IPS-NIHi7 (cell line): ENCODE results near the gene MUC12.
"Not testable (repeated sequence)": the region's sequence is repeated elsewhere in the genome, so short reads cannot be mapped to it uniquely, and the experiment has no call there.

Experiments
- DNase-seq: peaks from one replicate; pipeline ENCODE4 v3.0.0; 2012; ENCODE audit warnings: mixed read lengths; ENCODE audit errors: extremely low spot score

The MUC12 gene

DNA sequence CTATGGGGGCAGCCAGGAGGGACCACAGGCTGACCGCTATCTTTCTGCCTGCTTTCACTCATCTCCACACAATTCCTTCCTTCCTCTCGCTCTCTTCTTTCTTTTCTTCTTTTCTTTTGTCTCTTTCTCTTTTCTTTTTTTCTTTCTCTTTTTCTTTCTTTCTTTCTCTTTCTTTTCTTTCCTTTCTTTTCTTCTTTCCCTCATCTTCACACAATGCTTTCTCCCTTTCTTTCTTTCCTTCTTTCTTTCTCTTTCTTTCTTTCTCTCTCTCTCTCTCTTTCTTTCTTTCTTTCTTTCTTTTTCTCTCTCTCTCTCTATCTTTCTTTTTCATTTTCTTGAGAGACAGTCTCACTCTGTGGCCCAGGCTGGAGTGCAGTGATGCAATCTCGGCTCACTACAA lies 6.8 kb upstream of the MUC12 start:
- DNase-seq, result no peak

GRCh38 chr7:100963386-100963785 lies 6.0 kb upstream of the MUC12 start:
- DNase-seq, result no peak

DNA sequence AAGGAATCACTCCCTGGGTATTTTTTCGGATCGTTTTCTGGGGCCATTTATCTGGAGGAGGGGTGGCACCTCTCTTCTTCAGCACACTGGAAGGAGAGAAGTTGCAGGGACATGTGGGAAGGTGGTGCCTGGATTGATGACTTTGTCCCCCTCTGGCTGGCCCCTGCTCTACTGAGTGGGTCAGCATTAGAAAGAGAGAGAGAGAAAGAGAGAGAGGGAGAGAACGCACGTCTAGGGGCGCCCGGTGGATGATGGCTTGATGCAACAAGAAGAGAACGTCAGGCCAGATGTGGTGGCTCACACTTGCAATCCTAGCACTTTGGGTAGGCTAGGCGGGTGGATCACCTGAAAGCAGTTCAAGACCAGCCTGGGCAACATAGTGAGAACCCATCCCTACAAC lies 5.5 kb upstream of the MUC12 start:
- no peak for DNase-seq

DNA sequence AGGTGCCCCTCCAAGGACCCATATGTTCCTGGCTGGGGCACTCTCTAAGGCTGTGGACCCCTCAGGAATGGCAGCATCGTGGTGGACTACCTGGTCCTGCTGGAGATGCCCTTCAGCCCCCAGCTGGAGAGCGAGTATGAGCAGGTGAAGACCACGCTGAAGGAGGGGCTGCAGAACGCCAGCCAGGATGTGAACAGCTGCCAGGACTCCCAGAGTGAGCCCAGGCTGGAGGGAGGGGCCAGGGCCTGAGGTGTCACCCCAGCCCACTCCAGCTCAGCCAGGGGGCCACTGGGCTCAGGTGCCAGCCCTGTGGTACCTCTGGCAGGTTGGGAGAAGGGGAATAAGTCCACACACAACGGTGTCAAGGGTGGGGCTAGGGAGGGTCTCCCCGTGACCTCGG lies 4.7 kb upstream of the MUC12 start:
- DNase-seq, result peak; percentile 52

- DNase-seq, result peak; percentile 73
Observed at GRCh38 chr7:100965045-100965722, 4.2 kb upstream of the MUC12 start.

DNA sequence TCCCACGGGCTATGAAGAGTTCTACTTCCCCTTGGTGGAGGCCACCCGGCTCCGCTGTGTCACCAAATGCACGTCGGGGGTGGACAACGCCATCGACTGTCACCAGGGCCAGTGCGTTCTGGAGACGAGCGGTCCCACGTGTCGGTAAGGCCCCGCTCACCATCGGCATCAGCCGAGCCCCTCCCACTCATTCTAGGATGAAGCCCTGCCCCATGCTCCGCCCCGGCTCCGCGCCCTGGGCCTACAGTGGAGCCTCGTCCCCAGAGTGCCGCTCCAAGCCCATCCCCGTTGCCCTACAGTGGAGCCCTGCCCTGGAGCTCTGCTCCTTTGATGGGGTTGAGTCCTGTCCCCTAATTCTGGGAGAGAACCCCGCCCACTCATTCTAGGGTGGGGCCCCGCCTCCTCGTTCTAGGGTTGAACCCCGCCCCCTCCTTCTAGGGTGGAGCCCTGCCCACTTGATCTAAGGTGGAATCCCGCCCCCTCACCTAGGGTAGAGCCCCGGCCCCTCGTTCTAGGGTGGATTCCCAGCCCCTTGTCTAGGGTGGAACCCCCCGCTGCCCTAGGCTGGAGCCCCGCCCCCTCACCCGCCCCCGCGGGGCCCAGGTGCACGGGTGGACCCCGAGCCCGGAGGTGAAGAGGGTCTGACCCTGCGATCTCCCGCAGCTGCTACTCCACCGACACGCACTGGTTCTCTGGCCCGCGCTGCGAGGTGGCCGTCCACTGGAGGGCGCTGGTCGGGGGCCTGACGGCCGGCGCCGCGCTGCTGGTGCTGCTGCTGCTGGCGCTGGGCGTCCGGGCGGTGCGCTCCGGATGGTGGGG lies 3.4 kb upstream of the MUC12 start:
- DNase-seq, result peak; percentile 100

DNA sequence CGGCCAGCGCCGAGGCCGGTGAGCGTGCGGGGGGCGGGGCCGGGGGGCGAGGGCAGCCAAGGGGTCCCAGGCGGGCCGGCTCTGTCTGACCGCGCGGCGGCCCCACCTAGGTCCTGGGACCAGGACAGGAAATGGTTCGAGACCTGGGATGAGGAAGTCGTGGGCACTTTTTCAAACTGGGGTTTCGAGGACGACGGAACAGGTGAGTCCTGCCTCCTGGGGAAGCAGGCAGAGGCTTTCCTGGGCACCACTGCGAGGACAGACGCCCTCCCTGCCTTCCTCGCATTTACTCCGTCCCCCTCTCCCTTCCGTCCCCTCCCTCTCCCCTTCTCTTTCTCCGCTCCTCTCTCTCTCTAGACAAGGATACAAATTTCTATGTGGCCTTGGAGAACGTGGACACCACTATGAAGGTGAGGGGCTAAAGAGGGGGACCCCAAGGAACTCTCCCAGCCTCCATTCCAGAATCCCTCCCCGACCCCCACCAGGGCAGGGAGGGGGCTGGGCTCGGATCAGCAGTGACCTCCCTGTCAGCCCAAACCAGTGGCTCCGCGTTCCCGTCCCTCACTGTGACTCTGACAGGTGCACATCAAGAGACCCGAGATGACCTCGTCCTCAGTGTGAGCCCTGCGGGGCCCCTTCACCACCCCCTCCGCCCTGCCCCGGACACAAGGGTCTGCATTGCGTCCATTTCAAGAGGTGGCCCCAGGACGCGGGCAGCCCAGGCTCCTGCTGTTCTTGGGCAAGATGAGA lies 2.6 kb upstream of the MUC12 start:
- peak; percentile 60 for DNase-seq

DNA sequence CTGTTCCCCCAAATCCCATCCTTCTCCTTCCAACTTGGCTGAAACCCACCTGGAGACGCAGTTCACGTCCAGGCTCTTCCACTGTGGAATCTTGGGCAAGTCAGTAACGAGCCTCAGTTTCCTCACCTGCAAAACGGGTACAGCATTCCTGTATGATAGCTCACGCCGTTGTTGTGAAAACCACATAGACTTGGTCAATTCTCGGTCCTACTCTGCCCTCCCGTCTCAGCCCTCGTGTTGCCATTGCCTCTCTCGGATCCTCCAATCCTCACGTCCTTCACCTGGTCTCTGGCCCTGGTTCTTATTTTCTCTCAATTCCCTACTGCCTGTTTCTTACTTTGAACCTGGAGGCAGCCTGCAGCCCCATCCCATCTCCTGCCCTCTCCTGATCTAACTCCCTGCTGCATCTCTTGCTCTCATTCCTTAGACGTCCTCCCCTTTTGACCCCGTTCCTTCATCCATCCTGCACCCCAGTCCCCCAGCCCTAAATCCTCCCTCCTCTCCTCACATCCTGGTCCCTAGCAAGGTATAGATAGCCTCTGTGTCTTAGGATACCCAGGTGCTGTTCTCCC lies 2.0 kb upstream of the MUC12 start:
- DNase-seq, result peak; percentile 44

GRCh38 chr7:100968031-100968430 lies 1.3 kb upstream of the MUC12 start:
- peak; percentile 35 for DNase-seq

DNA sequence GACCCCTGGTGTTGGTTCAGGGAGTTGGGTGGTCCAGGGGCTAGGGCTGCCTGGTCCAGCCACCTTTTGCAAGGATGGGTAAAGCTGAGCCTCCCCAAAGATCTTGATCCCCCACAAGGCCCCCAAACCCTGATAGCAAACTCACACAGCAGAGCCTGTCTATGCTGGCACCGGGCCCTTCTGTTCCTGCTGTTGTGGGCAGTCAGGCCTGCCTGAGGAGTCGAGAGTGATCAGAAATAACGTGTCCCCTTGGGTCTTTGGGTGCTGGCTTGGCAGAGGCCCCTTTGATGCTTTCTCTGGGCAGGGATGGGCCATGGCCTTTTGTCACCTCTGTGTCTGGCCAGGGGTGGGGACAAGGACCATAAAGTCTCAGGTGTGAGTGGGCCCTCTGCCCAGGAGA lies 715 bp upstream of the MUC12 start:
- no peak for DNase-seq

DNA sequence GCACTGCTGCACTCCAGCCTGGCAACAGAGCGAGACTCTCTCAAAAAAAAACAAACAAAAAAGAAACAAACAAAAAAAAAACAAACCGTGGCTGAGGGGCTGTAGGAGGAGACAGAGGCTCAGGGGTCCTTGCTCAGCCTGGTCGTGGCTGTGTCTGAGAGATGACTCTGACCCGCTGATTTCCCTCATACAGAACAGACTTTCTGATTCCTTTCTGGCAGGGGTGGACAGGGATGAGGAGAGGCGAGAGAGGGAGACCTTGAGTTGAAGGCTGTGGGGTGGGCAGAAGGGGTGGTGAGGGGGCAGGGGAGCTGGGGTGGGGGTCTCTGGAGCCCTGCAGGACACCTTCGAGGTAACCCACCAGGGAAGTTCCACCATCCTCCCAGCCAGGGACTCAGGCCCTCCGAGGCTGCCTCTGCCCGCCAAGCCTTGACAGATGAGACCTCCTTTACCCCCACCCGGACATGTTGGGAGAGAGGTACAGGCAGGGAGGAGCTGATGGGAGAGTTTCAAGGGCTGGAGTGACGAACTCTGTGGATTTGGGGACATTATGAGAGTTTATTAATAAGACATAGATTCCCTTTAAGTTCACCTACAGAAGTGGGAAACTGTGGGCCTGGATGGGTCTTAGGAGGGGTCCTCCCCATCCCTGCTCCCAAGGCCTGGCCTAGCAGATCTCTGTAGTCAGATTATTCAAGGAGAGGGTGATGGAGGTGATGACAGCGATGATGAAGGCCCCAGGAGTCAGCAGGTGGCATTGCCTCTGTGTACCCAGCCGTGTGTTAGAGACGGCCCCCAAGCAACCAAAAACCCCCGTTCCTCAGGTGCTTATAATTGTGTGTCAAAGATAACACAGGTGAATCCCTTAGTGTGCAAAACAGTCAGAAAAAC lies 2.0 kb downstream of the MUC12 start:
- no peak for DNase-seq

DNA sequence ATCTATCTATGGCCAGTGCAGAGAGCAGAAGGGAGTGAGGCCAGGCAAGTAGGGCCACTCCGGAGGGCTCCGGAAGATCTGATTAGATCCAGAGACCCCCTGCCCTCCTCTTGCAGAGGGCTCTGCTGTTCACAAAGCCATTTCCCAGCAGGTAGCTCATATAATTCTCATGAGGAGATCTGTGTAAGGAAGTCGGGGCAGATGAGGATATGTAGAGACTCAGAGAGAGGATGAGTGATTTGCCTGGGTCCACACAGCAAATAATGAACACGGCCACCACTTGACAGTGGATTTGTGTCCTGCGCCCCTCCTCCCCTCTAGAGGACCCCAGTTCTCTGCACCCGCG lies 2.6 kb downstream of the MUC12 start:
- no peak for DNase-seq

- no peak for DNase-seq
Observed at GRCh38 chr7:100974021-100974420, 4.7 kb downstream of the MUC12 start.

DNA sequence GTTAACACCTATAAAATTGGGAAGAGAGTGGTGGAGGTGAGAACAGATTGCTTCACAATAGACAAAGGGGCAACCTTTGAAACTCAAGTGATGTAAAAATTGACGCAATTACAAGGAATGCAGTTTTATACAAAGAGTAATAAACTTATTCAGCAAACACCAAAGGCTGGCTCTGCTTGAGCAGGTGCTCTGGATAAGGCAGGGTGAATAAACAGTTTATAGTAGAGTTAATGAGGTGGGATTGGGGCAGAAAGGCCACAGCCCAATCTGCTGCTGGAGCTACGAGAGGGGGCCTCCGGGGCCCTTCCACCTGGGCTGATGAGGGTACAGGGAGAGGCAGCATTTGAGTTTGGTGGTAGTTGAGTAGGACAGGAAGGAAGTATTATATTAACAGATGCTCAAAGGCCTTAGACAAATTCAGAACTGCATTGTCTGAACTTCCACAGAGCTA lies 6.0 kb downstream of the MUC12 start:
- no peak for DNase-seq

DNA sequence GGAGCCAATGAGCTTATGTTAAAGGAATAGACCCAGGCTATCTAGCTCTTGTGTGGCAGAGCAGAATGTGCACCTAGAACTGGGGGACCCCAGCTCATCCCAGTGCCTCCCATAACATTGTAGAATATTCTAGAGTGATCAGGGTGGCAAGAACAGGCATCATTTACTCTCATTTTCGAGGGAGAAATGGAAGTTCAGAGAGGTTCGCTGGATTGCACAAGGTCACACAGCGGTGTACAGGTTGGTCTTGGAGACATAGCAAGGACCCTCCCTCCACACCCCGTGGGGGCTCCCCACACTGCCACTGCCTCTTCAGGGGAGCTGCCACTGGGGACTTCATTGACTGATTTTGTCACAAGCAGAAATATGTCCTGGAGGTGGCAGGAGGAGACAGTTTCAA lies 8.9 kb downstream of the MUC12 start:
- no peak for DNase-seq

GRCh38 chr7:100983451-100984187 lies 14.3 kb downstream of the MUC12 start:
- DNase-seq, result no peak

DNA sequence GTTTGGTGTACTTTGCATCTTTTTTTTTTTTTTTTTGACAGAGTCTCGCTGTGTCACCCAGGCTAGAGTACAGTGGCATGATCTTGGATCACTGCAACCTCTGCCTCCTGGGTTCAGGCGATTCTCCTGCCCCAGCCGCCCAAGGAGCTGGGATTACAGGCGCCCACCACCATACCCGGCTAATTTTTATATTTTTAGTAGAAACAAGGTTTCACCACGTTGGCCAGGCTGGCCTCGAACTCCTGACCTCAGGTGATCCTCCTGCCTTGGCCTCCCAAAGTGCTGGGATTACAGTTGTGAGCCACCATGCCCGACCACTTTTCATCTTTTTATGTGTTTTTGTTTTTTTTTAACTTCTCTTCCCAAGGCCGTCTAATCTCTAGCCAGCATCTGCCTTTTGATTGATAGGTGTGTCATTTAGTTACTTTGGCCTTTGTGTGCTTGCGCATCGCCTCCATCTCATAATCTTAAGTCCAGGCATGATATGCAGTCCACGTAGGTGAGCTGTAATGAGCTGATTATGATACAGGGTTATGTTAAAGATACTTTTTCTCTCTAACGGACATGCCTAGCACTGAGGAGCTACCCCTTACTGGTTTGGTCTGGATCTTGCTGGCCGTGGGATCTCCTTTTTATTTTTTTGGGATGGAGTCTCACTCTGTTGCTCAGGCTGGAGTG lies 15.0 kb downstream of the MUC12 start:
- not testable (repeated sequence) for DNase-seq

DNA sequence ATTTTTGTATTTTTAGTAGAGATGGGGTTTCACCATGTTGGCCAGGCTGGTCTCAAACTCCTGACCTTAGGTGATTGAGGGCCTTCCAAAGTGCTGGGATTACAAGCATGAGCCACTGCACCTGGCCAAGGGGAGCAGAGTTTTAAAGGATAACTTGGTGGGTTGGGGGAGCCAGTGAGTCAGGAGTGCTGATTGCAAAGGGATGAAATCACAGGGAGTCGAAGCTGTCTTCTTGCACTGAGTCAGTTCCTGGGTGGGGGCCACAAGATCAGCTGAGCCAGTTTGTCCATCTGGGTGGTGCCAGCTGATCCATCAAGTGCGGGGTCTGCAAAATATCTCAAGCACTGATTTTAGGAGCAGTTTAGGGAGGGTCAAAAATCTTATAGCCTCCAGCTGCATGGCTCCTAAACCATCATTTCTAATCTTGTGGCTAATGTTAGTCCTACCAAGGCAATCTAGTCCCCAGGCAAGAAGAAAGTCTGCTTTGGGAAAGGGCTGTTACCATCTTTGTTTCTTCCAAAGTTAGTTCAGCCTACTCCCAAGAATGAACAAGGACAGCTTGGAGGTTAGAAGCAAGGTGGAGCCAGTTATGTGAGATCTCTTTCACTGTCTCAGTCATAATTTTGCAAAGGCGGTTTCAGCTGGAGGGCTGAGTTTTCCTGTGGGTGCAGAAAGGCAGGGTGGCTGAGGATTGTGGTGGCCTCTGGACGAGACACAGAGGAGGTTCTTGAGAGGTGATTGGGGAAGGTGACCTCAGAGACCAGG lies 15.8 kb downstream of the MUC12 start:
- not testable (repeated sequence) for DNase-seq

DNA sequence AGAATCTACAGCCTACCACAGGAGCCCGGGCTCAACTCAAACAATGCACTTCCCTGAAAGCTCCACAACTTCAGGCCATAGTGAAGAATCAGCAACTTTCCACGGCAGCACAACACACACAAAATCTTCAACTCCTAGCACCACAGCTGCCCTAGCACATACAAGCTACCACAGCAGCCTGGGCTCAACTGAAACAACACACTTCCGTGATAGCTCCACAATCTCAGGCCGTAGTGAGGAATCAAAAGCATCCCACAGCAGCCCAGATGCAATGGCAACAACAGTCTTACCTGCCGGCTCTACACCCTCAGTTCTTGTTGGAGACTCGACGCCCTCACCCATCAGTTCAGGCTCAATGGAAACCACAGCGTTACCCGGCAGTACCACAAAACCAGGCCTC lies 22.3 kb downstream of the MUC12 start:
- no peak for DNase-seq
